Loucy (cell line): ENCODE data around the gene RRN3.

Experiments used
- H2AFZ ChIP-seq: fragments of 200-600 bp; sonication (generic); 2 replicates; pipeline ENCODE4 v1.6.0; 2016; ENCODE audit warnings: antibody characterized with exemption, mild to moderate bottlenecking, low read length, moderate library complexity
- H3F3A ChIP-seq: fragments of 200-600 bp; 2 replicates; pipeline ENCODE4 v1.6.0; 2016; ENCODE audit warnings: antibody characterized with exemption, low read depth, mild to moderate bottlenecking
- H3K27me3 ChIP-seq: fragments of 200-600 bp; sonication (generic); 2 replicates; pipeline ENCODE4 v1.6.1; 2014; ENCODE audit warnings: low read length, mild to moderate bottlenecking; ENCODE audit not compliant: insufficient read depth, poor library complexity, severe bottlenecking
- H3K36me3 ChIP-seq: fragments of 200-600 bp; sonication (generic); 2 replicates; pipeline ENCODE4 v1.6.1; 2016; ENCODE audit warnings: low read length; ENCODE audit not compliant: insufficient read depth
- H3K4me1 ChIP-seq: fragments of 200-600 bp; sonication (generic); 2 replicates; pipeline ENCODE4 v1.5.1; 2014; ENCODE audit warnings: low read length, mild to moderate bottlenecking; ENCODE audit not compliant: insufficient read depth, poor library complexity, severe bottlenecking
- H3K4me2 ChIP-seq: fragments of 200-600 bp; sonication (generic); 2 replicates; pipeline ENCODE4 v1.6.0; 2014; ENCODE audit warnings: antibody characterized with exemption, low read length, low read depth, mild to moderate bottlenecking; ENCODE audit not compliant: poor library complexity, severe bottlenecking
- H3K4me3 ChIP-seq: fragments of 200-600 bp; sonication (generic); 2 replicates; pipeline ENCODE4 v1.5.1; 2014; ENCODE audit warnings: low read length, mild to moderate bottlenecking, mixed read lengths; ENCODE audit not compliant: poor library complexity, severe bottlenecking
- H3K79me2 ChIP-seq: fragments of 200-600 bp; sonication (generic); 2 replicates; pipeline ENCODE4 v1.6.1; 2014; ENCODE audit warnings: low read length; ENCODE audit not compliant: insufficient read depth
- H3K9ac ChIP-seq: fragments of 200-600 bp; sonication (generic); 2 replicates; pipeline ENCODE4 v1.6.0; 2014; ENCODE audit warnings: mild to moderate bottlenecking, low read depth, low read length, moderate library complexity; ENCODE audit not compliant: poor library complexity, severe bottlenecking
- H3K9me2 ChIP-seq: fragments of 200-600 bp; sonication (generic); replicated peaks from 2 replicates; pipeline ENCODE4 v1.6.1; 2016; ENCODE audit warnings: low read depth, low read length, mixed read lengths
- H3K9me3 ChIP-seq: fragments of 200-600 bp; sonication (generic); 2 replicates; pipeline ENCODE4 v1.6.1; 2014; ENCODE audit warnings: mild to moderate bottlenecking, antibody characterized with exemption, low read length, low read depth; ENCODE audit not compliant: insufficient read depth
- H4K20me1 ChIP-seq: fragments of 200-600 bp; sonication (generic); 2 replicates; pipeline ENCODE4 v1.6.0; 2014; ENCODE audit warnings: antibody characterized with exemption, low read length, mild to moderate bottlenecking; ENCODE audit not compliant: insufficient read depth, poor library complexity, severe bottlenecking
- EZH2phosphoT487 ChIP-seq: fragments of 200-600 bp; IDR thresholded peaks from 2 replicates; pipeline ENCODE4 v1.6.1; 2018; ENCODE audit warnings: antibody characterized with exemption, mild to moderate bottlenecking, moderate library complexity, borderline replicate concordance
- TF ChIP-seq, protein P1 (sequence below): fragments of 200-600 bp; sonication (generic); conservative IDR thresholded peaks from 2 replicates; pipeline ENCODE4 v1.5.1; 2014; ENCODE audit warnings: mild to moderate bottlenecking, antibody characterized with exemption, low read length

Gene RRN3

GRCh38 chr16:15054357-15055140 lies 39.5 kb downstream of the RRN3 start:
- Histone ChIP-seq H2AFZ (peak overlapping the region; percentile 93; the same call in 1 of the 2 replicates), H3K36me3 (no peaks in the 10 kb centered on the region), H3K4me3 (peak overlapping the region; percentile 82), H3K9ac (peak overlapping the region; percentile 76), H3K9me3 (no peaks in the 10 kb centered on the region), H3K9me2 (no peaks in the 10 kb centered on the region), H3K27me3 (no peaks in the 10 kb centered on the region), H3K4me1 (no peaks in the 10 kb centered on the region), H4K20me1 (no peaks in the 10 kb centered on the region), H3K4me2 (peak overlapping the region; percentile 79), H3K79me2 (peaks cover 15% of the 10 kb centered on the region; the same call in 1 of the 2 replicates), H3F3A (no peaks in the 10 kb centered on the region)
- TF ChIP-seq EZH2phosphoT487: no peak
- TF ChIP-seq, protein P1, sequence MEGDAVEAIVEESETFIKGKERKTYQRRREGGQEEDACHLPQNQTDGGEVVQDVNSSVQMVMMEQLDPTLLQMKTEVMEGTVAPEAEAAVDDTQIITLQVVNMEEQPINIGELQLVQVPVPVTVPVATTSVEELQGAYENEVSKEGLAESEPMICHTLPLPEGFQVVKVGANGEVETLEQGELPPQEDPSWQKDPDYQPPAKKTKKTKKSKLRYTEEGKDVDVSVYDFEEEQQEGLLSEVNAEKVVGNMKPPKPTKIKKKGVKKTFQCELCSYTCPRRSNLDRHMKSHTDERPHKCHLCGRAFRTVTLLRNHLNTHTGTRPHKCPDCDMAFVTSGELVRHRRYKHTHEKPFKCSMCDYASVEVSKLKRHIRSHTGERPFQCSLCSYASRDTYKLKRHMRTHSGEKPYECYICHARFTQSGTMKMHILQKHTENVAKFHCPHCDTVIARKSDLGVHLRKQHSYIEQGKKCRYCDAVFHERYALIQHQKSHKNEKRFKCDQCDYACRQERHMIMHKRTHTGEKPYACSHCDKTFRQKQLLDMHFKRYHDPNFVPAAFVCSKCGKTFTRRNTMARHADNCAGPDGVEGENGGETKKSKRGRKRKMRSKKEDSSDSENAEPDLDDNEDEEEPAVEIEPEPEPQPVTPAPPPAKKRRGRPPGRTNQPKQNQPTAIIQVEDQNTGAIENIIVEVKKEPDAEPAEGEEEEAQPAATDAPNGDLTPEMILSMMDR: no peak

DNA sequence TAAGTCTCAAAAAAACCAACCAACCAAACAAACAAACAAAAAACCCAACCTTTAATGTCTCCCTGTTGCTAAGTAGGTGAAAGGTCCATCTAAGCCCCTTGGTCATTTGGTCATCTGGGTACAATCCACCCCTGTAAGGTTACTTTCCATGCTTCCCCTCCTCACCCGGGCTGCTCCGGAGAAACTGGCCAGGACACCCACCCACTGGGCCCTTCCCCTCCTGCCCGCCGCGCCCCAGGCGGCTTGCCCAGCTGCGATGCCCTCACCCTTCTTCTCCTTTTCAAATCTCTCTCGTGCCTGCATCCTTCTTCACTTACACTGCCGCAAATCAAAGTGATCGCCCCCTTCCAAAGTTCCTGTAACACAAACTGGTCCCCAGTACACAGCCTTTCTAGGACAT lies 40.2 kb downstream of the RRN3 start:
- no peaks in the 10 kb centered on the region for H3K36me3 ChIP-seq
- TF ChIP-seq EZH2phosphoT487: no peak
- TF ChIP-seq, protein P1: no peak
- no peaks in the 10 kb centered on the region for H3K9me2 ChIP-seq
- no peaks in the 10 kb centered on the region for H3K4me1 ChIP-seq
- H3K9ac ChIP-seq: no peak overlapping the region
- peaks cover 15% of the 10 kb centered on the region; the same call in 1 of the 2 replicates for H3K79me2 ChIP-seq
- H3K4me2 ChIP-seq: peak overlapping the region; percentile 79
- H4K20me1 ChIP-seq: no peaks in the 10 kb centered on the region
- H3K27me3 ChIP-seq: no peaks in the 10 kb centered on the region
- H3K4me3 ChIP-seq: no peak overlapping the region
- no peaks in the 10 kb centered on the region for H3K9me3 ChIP-seq
- no peaks in the 10 kb centered on the region for H3F3A ChIP-seq
- H2AFZ ChIP-seq: no peak overlapping the region

DNA sequence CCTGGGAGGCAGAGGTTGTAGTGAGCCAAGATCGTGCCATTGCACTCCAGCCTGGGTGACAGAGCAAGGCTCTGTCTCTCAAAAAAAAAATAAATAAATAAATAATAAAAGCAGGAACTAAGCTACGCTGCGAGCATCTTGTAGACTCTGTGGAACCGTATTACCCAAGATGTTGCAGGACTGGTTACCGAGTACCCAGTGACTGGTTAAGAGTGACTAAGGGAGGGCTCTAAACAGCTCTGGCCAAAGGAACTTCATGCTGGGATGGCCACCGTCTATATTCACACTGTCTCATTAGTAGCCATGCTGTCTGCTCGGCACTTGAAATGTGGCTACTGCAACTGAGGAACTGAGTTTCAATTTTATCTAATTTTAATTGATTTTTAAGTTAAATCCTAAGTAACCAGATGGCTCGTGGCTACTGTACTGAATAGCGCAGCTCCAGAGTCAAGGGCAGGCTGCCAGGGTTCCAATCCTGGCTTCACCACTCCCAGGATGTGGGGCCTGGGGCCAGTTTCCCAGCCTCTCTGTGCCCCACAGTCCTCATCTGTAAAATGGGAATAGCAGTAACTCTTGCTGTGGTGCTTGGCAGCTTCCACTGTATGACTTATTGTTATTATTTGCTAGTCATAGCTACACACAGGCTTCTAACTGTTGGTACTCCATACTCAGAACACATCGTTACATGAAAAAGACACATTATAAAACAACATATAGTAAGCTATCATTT lies 41.2 kb downstream of the RRN3 start:
- Histone ChIP-seq H4K20me1 (no peaks in the 10 kb centered on the region), H3K36me3 (no peaks in the 10 kb centered on the region), H3K79me2 (peaks cover 15% of the 10 kb centered on the region; the same call in 1 of the 2 replicates), H2AFZ (no peak overlapping the region), H3K4me3 (no peak overlapping the region), H3F3A (no peaks in the 10 kb centered on the region), H3K27me3 (no peaks in the 10 kb centered on the region), H3K9me2 (no peaks in the 10 kb centered on the region), H3K9me3 (no peaks in the 10 kb centered on the region), H3K9ac (no peak overlapping the region), H3K4me2 (no peak overlapping the region), H3K4me1 (no peaks in the 10 kb centered on the region)
- TF ChIP-seq, protein P1: no peak
- no peak for TF ChIP-seq EZH2phosphoT487
